ENCODE data around the gene CRYBB1. TPM values are rescaled to one million over a fixed set of nuclear protein-coding genes. Genes with fewer than 3 reads are reported as not detected.

The CRYBB1 gene
- total and polyA plus RNA-seq, 2 experiments from 2014 or later = 1.6 to 3.7 TPM

DNA sequence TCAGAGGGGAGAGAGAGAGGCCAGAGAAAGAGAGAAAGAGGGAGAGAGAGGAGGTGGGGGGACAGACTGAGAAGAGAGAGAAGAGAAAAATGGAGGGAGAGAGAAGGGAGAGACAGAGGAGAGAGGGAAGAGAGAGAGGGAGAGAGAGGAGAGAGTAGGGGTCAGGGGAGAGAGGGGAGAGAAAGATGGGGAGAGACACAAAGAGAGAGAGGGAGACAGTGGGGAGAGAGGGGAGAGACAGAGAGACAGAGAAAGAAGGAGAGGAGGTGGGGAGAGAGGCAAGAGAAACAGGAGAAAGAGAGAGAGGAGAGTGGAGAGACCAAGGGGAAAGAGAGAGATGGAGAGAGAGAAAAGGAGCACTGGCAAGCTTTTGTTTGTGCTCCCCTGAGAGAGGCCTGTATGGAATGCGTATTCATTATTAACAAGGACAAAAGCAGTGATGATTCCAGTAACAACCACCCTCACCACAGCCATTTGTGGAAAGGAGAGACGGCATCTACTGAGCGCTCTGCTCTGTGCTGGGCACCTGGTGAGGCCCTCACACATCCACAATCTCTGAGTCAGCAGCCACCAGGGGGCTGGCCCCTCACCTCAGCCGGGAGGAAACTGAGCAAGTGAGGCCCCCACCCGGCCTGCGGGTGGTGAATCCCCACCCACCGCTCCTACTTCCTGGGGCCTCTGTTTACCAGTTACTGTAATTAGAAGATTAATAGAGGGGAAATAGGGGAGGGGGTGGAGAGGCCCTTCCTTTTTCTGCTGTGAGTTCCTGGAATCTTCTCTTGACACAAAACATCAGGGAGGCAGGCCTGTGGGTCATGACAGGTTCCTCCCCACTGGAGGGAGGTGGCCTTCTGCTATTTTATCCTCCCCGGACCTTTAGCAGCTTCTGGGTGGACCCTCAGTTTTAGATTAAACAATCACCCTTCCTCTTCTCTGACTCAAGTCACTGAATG lies 24.9 kb upstream of the CRYBB1 start:
- Histone ChIP-seq H4K20me1 (replicated peaks; ENCODE audit: insufficient read depth) (no peaks in the 10 kb centered on the region), H3K4me3 (peak overlapping the region; percentile 34), H3F3A (replicated peaks; ENCODE audit: low read depth) (peaks cover 25% of the 10 kb centered on the region), H3K9me2 (ENCODE audit: insufficient read depth) (no peaks in the 10 kb centered on the region), H3K79me2 (replicated peaks; ENCODE audit: insufficient read depth) (no peaks in the 10 kb centered on the region), H2AFZ (no peak overlapping the region), H3K27me3 (ENCODE audit: insufficient read depth) (no peaks in the 10 kb centered on the region), H3K4me1 (ENCODE audit: insufficient read depth) (peaks cover 79% of the 10 kb centered on the region), H3K27ac (ENCODE audit: low read depth) (peak overlapping the region; percentile 99), H3K36me3 (ENCODE audit: insufficient read depth) (no peaks in the 10 kb centered on the region), H3K4me2 (peak overlapping the region; percentile 74)
- H3K4me3 Mint-ChIP-seq = peak overlapping the region; percentile 37
- no peaks in the 10 kb centered on the region for H3K36me3 Mint-ChIP-seq (ENCODE audit: low read depth)
- DNase-seq (ENCODE audit: low spot score) (peak; percentile 71), ATAC-seq (peak; percentile 32)
- H3K27me3 Mint-ChIP-seq (ENCODE audit: insufficient read depth, low read depth, poor library complexity) = peaks cover 31% of the 10 kb centered on the region
- peak; percentile 34; the same call in 1 of the 2 replicates for TF ChIP-seq NANOG (IDR thresholded peaks at IDR 0.05; ENCODE audit: borderline replicate concordance)
- TF ChIP-seq, protein P1, sequence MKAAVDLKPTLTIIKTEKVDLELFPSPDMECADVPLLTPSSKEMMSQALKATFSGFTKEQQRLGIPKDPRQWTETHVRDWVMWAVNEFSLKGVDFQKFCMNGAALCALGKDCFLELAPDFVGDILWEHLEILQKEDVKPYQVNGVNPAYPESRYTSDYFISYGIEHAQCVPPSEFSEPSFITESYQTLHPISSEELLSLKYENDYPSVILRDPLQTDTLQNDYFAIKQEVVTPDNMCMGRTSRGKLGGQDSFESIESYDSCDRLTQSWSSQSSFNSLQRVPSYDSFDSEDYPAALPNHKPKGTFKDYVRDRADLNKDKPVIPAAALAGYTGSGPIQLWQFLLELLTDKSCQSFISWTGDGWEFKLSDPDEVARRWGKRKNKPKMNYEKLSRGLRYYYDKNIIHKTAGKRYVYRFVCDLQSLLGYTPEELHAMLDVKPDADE (IDR thresholded peaks at IDR 0.05) = peak; percentile 62; the same call in 1 of the 2 replicates
- no peak for TF ChIP-seq EZH2 (IDR thresholded peaks at IDR 0.05; ENCODE audit: low read depth, unreplicated experiment)
- 0 out of 2 replicates have a peak, but pooled peaks have one; percentile 22 for TF ChIP-seq CREB1 (CRISPR knock-in tag; IDR thresholded peaks at IDR 0.05; ENCODE audit: low read depth)
- TF ChIP-seq, protein P2, sequence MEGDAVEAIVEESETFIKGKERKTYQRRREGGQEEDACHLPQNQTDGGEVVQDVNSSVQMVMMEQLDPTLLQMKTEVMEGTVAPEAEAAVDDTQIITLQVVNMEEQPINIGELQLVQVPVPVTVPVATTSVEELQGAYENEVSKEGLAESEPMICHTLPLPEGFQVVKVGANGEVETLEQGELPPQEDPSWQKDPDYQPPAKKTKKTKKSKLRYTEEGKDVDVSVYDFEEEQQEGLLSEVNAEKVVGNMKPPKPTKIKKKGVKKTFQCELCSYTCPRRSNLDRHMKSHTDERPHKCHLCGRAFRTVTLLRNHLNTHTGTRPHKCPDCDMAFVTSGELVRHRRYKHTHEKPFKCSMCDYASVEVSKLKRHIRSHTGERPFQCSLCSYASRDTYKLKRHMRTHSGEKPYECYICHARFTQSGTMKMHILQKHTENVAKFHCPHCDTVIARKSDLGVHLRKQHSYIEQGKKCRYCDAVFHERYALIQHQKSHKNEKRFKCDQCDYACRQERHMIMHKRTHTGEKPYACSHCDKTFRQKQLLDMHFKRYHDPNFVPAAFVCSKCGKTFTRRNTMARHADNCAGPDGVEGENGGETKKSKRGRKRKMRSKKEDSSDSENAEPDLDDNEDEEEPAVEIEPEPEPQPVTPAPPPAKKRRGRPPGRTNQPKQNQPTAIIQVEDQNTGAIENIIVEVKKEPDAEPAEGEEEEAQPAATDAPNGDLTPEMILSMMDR (conservative IDR thresholded peaks at IDR 0.05; ENCODE audit: low read depth in 2 of 2) = peak; percentile 48
- TF ChIP-seq ZNF114 (CRISPR knock-in tag; IDR thresholded peaks at IDR 0.05) = no peak; the same call in 1 of the 2 replicates
- TF ChIP-seq, protein P3, sequence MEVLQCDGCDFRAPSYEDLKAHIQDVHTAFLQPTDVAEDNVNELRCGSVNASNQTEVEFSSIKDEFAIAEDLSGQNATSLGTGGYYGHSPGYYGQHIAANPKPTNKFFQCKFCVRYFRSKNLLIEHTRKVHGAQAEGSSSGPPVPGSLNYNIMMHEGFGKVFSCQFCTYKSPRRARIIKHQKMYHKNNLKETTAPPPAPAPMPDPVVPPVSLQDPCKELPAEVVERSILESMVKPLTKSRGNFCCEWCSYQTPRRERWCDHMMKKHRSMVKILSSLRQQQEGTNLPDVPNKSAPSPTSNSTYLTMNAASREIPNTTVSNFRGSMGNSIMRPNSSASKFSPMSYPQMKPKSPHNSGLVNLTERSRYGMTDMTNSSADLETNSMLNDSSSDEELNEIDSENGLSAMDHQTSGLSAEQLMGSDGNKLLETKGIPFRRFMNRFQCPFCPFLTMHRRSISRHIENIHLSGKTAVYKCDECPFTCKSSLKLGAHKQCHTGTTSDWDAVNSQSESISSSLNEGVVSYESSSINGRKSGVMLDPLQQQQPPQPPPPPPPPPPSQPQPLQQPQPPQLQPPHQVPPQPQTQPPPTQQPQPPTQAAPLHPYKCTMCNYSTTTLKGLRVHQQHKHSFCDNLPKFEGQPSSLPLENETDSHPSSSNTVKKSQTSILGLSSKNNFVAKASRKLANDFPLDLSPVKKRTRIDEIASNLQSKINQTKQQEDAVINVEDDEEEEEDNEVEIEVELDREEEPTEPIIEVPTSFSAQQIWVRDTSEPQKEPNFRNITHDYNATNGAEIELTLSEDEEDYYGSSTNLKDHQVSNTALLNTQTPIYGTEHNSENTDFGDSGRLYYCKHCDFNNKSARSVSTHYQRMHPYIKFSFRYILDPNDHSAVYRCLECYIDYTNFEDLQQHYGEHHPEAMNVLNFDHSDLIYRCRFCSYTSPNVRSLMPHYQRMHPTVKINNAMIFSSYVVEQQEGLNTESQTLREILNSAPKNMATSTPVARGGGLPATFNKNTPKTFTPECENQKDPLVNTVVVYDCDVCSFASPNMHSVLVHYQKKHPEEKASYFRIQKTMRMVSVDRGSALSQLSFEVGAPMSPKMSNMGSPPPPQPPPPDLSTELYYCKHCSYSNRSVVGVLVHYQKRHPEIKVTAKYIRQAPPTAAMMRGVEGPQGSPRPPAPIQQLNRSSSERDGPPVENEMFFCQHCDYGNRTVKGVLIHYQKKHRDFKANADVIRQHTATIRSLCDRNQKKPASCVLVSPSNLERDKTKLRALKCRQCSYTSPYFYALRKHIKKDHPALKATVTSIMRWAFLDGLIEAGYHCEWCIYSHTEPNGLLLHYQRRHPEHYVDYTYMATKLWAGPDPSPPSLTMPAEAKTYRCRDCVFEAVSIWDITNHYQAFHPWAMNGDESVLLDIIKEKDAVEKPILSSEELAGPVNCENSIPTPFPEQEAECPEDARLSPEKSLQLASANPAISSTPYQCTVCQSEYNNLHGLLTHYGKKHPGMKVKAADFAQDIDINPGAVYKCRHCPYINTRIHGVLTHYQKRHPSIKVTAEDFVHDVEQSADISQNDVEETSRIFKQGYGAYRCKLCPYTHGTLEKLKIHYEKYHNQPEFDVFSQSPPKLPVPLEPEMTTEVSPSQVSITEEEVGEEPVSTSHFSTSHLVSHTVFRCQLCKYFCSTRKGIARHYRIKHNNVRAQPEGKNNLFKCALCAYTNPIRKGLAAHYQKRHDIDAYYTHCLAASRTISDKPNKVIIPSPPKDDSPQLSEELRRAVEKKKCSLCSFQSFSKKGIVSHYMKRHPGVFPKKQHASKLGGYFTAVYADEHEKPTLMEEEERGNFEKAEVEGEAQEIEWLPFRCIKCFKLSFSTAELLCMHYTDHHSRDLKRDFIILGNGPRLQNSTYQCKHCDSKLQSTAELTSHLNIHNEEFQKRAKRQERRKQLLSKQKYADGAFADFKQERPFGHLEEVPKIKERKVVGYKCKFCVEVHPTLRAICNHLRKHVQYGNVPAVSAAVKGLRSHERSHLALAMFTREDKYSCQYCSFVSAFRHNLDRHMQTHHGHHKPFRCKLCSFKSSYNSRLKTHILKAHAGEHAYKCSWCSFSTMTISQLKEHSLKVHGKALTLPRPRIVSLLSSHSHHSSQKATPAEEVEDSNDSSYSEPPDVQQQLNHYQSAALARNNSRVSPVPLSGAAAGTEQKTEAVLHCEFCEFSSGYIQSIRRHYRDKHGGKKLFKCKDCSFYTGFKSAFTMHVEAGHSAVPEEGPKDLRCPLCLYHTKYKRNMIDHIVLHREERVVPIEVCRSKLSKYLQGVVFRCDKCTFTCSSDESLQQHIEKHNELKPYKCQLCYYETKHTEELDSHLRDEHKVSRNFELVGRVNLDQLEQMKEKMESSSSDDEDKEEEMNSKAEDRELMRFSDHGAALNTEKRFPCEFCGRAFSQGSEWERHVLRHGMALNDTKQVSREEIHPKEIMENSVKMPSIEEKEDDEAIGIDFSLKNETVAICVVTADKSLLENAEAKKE (CRISPR knock-in tag; IDR thresholded peaks at IDR 0.05) = 0 out of 2 replicates have a peak, but pooled peaks have one; percentile 19
- TF ChIP-seq POLR2AphosphoS5 (IDR thresholded peaks at IDR 0.05; ENCODE audit: low read depth) = peak; percentile 36; the same call in 1 of the 2 replicates
- TF ChIP-seq STAT1 (IDR thresholded peaks at IDR 0.05; ENCODE audit: unreplicated experiment) = no peak
- no peak for TF ChIP-seq EZH2phosphoT487 (IDR thresholded peaks at IDR 0.05; ENCODE audit: unreplicated experiment)
- TF ChIP-seq, protein P4, sequence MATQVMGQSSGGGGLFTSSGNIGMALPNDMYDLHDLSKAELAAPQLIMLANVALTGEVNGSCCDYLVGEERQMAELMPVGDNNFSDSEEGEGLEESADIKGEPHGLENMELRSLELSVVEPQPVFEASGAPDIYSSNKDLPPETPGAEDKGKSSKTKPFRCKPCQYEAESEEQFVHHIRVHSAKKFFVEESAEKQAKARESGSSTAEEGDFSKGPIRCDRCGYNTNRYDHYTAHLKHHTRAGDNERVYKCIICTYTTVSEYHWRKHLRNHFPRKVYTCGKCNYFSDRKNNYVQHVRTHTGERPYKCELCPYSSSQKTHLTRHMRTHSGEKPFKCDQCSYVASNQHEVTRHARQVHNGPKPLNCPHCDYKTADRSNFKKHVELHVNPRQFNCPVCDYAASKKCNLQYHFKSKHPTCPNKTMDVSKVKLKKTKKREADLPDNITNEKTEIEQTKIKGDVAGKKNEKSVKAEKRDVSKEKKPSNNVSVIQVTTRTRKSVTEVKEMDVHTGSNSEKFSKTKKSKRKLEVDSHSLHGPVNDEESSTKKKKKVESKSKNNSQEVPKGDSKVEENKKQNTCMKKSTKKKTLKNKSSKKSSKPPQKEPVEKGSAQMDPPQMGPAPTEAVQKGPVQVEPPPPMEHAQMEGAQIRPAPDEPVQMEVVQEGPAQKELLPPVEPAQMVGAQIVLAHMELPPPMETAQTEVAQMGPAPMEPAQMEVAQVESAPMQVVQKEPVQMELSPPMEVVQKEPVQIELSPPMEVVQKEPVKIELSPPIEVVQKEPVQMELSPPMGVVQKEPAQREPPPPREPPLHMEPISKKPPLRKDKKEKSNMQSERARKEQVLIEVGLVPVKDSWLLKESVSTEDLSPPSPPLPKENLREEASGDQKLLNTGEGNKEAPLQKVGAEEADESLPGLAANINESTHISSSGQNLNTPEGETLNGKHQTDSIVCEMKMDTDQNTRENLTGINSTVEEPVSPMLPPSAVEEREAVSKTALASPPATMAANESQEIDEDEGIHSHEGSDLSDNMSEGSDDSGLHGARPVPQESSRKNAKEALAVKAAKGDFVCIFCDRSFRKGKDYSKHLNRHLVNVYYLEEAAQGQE (IDR thresholded peaks at IDR 0.05; ENCODE audit: unreplicated experiment) = no peak
- no peak for TF ChIP-seq JUNB (IDR thresholded peaks at IDR 0.05; ENCODE audit: unreplicated experiment)
- TF ChIP-seq ZNF331 (CRISPR knock-in tag; IDR thresholded peaks at IDR 0.05; ENCODE audit: low read depth) = no peak
- H3K4me1 Mint-ChIP-seq = peaks cover 76% of the 10 kb centered on the region
- peak overlapping the region; percentile 90 for H3K27ac Mint-ChIP-seq
- H3K9me3 Mint-ChIP-seq = no peaks in the 10 kb centered on the region
